Glutamatergic neuron (in vitro differentiated cells): ENCODE measurements around the gene TLR8. TPM values are rescaled to one million over a fixed set of nuclear protein-coding genes. Genes with fewer than 3 reads are reported as not detected.

Experiments
- DNase-seq: peaks from one replicate; pipeline ENCODE4 v3.0.0; 2022
- H3K27ac Mint-ChIP-seq: one replicate; pipeline ENCODE4 v1.8.0; 2020; ENCODE audit warnings: mild to moderate bottlenecking, mixed read lengths, inconsistent platforms; ENCODE audit not compliant: unreplicated experiment
- H3K27me3 Mint-ChIP-seq: one replicate; pipeline ENCODE4 v1.8.0; 2020; ENCODE audit warnings: mild to moderate bottlenecking, moderate library complexity, mixed read lengths, inconsistent platforms; ENCODE audit not compliant: unreplicated experiment
- H3K36me3 Mint-ChIP-seq: one replicate; pipeline ENCODE4 v1.8.0; 2020; ENCODE audit warnings: mild to moderate bottlenecking, mixed read lengths, inconsistent platforms; ENCODE audit not compliant: unreplicated experiment
- H3K4me1 Mint-ChIP-seq: one replicate; pipeline ENCODE4 v1.8.0; 2020; ENCODE audit warnings: mild to moderate bottlenecking, low read depth, mixed read lengths, inconsistent platforms; ENCODE audit not compliant: unreplicated experiment
- H3K4me3 Mint-ChIP-seq: one replicate; pipeline ENCODE4 v1.8.0; 2020; ENCODE audit warnings: mild to moderate bottlenecking, mixed read lengths, inconsistent platforms; ENCODE audit not compliant: unreplicated experiment
- H3K9me3 Mint-ChIP-seq: one replicate; pipeline ENCODE4 v1.8.0; 2020; ENCODE audit warnings: mild to moderate bottlenecking, moderate library complexity, mixed read lengths, inconsistent platforms; ENCODE audit not compliant: unreplicated experiment
- CTCF ChIP-seq: fragments of 200-600 bp; sonication (generic); IDR thresholded peaks from one replicate; pipeline ENCODE4 v1.5.0; 2021; ENCODE audit not compliant: partially characterized antibody, unreplicated experiment
- total RNA-seq: library from RNA; stranded (reverse); fragmentation: NEBNext Ultra II Directional; extraction: Animal tissue kit (Norgen Biotek cat#: 25700); gene quantifications from one replicate; pipeline ENCODE4 v1.2.1, GENCODE V29; 2021; ENCODE audit not compliant: unreplicated experiment

TLR8 gene
- total RNA-seq, 1 donor from 2014 or later = not detected

GRCh38 chrX:12912791-12913482 is 6.5 kb downstream of the TLR8 start:
- H3K9me3 Mint-ChIP-seq = no peaks in the 10 kb centered on the region
- H3K4me3 Mint-ChIP-seq = no peak overlapping the region
- H3K27ac Mint-ChIP-seq = no peak overlapping the region
- no peak for DNase-seq
- H3K4me1 Mint-ChIP-seq = peaks cover 3% of the 10 kb centered on the region
- TF ChIP-seq CTCF = no peak
- peaks cover 1% of the 10 kb centered on the region for H3K27me3 Mint-ChIP-seq
- H3K36me3 Mint-ChIP-seq = no peaks in the 10 kb centered on the region

GRCh38 chrX:12917753-12918152 is 11.3 kb downstream of the TLR8 start:
- Mint-ChIP-seq H3K4me1 (no peaks in the 10 kb centered on the region), H3K9me3 (no peaks in the 10 kb centered on the region), H3K36me3 (no peaks in the 10 kb centered on the region), H3K27ac (no peak overlapping the region), H3K27me3 (no peaks in the 10 kb centered on the region), H3K4me3 (no peak overlapping the region)
- no peak for TF ChIP-seq CTCF
- DNase-seq = no peak

- H3K9me3 Mint-ChIP-seq = no peaks in the 10 kb centered on the region
- no peaks in the 10 kb centered on the region for H3K36me3 Mint-ChIP-seq
- H3K27ac Mint-ChIP-seq = no peak overlapping the region
- no peaks in the 10 kb centered on the region for H3K27me3 Mint-ChIP-seq
- H3K4me1 Mint-ChIP-seq = no peaks in the 10 kb centered on the region
- no peak overlapping the region for H3K4me3 Mint-ChIP-seq
- TF ChIP-seq CTCF = no peak
- DNase-seq = no peak
Observed at GRCh38 chrX:12919051-12919450, 12.6 kb downstream of the TLR8 start.

- DNase-seq = no peak
- no peaks in the 10 kb centered on the region for H3K4me1 Mint-ChIP-seq
- no peaks in the 10 kb centered on the region for H3K36me3 Mint-ChIP-seq
- no peak overlapping the region for H3K27ac Mint-ChIP-seq
- H3K4me3 Mint-ChIP-seq = no peak overlapping the region
- no peaks in the 10 kb centered on the region for H3K27me3 Mint-ChIP-seq
- TF ChIP-seq CTCF = no peak
- H3K9me3 Mint-ChIP-seq = no peaks in the 10 kb centered on the region
Observed at GRCh38 chrX:12919620-12920019, 13.2 kb downstream of the TLR8 start.

GRCh38 chrX:12920990-12921389 is 14.6 kb downstream of the TLR8 start:
- no peaks in the 10 kb centered on the region for H3K36me3 Mint-ChIP-seq
- DNase-seq = no peak
- H3K27ac Mint-ChIP-seq = no peak overlapping the region
- no peaks in the 10 kb centered on the region for H3K4me1 Mint-ChIP-seq
- TF ChIP-seq CTCF = no peak
- H3K9me3 Mint-ChIP-seq = no peaks in the 10 kb centered on the region
- H3K4me3 Mint-ChIP-seq = no peak overlapping the region
- no peaks in the 10 kb centered on the region for H3K27me3 Mint-ChIP-seq
